Astrocyte of the spinal cord (primary cell): ENCODE measurements around the gene SLC24A4.

Source experiments
- DNase-seq: peaks from one replicate; pipeline ENCODE4 v3.0.0; 2011; ENCODE audit warnings: low read depth, low spot score
- H3K4me3 ChIP-seq: 2 replicates; pipeline ENCODE4 v1.5.1; 2011; ENCODE audit warnings: low read depth, mild to moderate bottlenecking, low read length, moderate library complexity
- CTCF ChIP-seq: IDR thresholded peaks from 2 replicates; pipeline ENCODE4 v1.5.1; 2012; ENCODE audit warnings: low read depth, mild to moderate bottlenecking, low read length, inconsistent platforms
- in situ Hi-C: cut with HindIII; loops from 2 replicates; pipeline ENCODE4 v1.10.0; 2017; ENCODE audit warnings: low sequenced_read_pairs

SLC24A4 gene

DNA sequence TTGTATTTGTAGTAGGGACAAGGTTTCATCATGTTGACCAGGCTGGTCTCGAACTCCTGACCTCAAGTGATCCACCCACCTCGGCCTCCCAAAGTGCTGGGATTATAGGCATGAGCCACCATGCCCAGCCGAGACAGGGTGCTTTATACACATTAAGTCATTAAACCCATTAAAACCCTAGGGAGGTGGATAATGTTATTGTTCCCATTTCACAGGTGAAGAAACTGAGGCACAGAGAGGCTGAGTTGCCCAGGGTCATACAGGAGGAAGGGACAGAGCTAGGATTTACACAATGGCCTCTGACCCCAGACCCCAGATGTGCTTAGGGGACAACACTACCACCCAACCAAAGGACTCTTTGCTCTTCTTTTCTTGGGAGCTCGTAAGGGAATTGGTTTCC is 139.6 kb downstream of the SLC24A4 start:
- in situ Hi-C loops = no loop called here
- no peak for DNase-seq
- no peak for TF ChIP-seq CTCF
- no peak overlapping the region for H3K4me3 ChIP-seq

DNA sequence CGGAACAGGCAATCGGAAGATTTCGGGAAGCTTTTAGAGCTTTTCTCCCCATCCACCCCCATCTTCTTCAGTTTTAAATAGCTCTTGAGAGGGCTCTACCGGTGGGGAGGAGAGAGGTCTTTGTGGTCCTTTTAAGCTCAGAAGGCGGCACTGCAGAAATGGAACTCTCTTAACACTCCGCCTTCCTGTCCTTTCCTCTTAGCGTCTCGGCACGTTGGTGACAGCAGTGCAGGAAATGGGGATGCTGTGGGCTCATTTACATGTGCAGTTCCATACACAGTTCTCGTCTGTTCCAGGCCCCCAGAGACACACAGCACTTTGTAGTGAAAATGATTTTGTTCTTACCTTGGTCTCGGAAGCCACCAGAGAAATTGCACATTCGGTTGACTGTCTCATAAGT is 140.2 kb downstream of the SLC24A4 start:
- no peak for TF ChIP-seq CTCF
- no peak for DNase-seq
- in situ Hi-C loops = no loop called here
- no peak overlapping the region for H3K4me3 ChIP-seq

- in situ Hi-C loops = no loop called here
- no peak for TF ChIP-seq CTCF
- H3K4me3 ChIP-seq = no peak overlapping the region
- no peak for DNase-seq
These were observed 141.2 kb downstream of the SLC24A4 start for GRCh38 chr14:92464156-92464555.

- TF ChIP-seq CTCF = no peak
- no peak overlapping the region for H3K4me3 ChIP-seq
- DNase-seq = no peak
- in situ Hi-C loops = no loop called here
These were observed 141.8 kb downstream of the SLC24A4 start for GRCh38 chr14:92464716-92465115.

- no peak for DNase-seq
- in situ Hi-C loops = no loop called here
- H3K4me3 ChIP-seq = no peak overlapping the region
- TF ChIP-seq CTCF = no peak
These were observed 142.5 kb downstream of the SLC24A4 start for GRCh38 chr14:92465353-92466055.

- no peak for TF ChIP-seq CTCF
- H3K4me3 ChIP-seq = no peak overlapping the region
- in situ Hi-C loops = no loop called here
- no peak for DNase-seq
These were observed 143.1 kb downstream of the SLC24A4 start for GRCh38 chr14:92466059-92466458.

GRCh38 chr14:92469515-92469914 is 146.6 kb downstream of the SLC24A4 start:
- no peak overlapping the region for H3K4me3 ChIP-seq
- no peak for TF ChIP-seq CTCF
- in situ Hi-C loops = no loop called here
- DNase-seq = no peak
